ENCODE results near the gene ABCB11. TPM values are rescaled to one million over a fixed set of nuclear protein-coding genes. Genes with fewer than 3 reads are reported as not detected.

The ABCB11 gene
- total RNA-seq (ENCODE audit: unreplicated experiment): not detected
- long read RNA-seq: 0 reads

DNA sequence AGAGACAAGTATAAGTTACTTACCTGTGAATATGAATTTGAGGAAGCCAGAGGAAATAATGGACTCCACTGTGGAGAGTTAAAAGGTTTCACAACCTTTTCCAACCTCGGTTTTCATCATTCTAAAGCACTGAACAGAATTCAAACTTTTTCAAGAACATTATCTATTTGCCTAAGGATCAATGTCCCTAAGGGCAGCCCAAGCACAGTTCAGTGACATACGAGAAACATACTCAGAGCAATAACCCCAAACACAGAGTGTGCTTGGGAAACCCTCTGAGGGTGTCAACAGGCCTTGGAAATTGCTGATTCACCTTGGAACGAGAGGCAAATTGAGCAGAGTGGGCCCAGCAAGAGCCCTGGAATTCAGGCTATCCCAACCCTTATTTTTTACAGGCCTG lies at the start of gene ABCB11:
Gene ABCB11 (minus strand): TSS at position 123 of the 400 bp plus-strand sequence. CDS start 13,199 bp downstream, outside the sequence.
- no peaks in the 10 kb centered on the region for H3K36me3 Mint-ChIP-seq (ENCODE audit: unreplicated experiment)
- no peak within 1 kb of the TSS for H3K4me3 Mint-ChIP-seq (ENCODE audit: unreplicated experiment)
- TF ChIP-seq, protein P1, sequence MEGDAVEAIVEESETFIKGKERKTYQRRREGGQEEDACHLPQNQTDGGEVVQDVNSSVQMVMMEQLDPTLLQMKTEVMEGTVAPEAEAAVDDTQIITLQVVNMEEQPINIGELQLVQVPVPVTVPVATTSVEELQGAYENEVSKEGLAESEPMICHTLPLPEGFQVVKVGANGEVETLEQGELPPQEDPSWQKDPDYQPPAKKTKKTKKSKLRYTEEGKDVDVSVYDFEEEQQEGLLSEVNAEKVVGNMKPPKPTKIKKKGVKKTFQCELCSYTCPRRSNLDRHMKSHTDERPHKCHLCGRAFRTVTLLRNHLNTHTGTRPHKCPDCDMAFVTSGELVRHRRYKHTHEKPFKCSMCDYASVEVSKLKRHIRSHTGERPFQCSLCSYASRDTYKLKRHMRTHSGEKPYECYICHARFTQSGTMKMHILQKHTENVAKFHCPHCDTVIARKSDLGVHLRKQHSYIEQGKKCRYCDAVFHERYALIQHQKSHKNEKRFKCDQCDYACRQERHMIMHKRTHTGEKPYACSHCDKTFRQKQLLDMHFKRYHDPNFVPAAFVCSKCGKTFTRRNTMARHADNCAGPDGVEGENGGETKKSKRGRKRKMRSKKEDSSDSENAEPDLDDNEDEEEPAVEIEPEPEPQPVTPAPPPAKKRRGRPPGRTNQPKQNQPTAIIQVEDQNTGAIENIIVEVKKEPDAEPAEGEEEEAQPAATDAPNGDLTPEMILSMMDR (IDR thresholded peaks at IDR 0.05; ENCODE audit: partially characterized antibody, unreplicated experiment): no peak
- no peaks in the 10 kb centered on the region for H3K27me3 Mint-ChIP-seq (ENCODE audit: unreplicated experiment)
- H3K4me1 Mint-ChIP-seq (ENCODE audit: low read depth, unreplicated experiment): no peaks in the 10 kb centered on the region
- no peak for DNase-seq
- H3K27ac Mint-ChIP-seq (ENCODE audit: unreplicated experiment): no peak within 1 kb of the TSS
- peaks cover 2% of the 10 kb centered on the region for H3K9me3 Mint-ChIP-seq (ENCODE audit: unreplicated experiment)

DNA sequence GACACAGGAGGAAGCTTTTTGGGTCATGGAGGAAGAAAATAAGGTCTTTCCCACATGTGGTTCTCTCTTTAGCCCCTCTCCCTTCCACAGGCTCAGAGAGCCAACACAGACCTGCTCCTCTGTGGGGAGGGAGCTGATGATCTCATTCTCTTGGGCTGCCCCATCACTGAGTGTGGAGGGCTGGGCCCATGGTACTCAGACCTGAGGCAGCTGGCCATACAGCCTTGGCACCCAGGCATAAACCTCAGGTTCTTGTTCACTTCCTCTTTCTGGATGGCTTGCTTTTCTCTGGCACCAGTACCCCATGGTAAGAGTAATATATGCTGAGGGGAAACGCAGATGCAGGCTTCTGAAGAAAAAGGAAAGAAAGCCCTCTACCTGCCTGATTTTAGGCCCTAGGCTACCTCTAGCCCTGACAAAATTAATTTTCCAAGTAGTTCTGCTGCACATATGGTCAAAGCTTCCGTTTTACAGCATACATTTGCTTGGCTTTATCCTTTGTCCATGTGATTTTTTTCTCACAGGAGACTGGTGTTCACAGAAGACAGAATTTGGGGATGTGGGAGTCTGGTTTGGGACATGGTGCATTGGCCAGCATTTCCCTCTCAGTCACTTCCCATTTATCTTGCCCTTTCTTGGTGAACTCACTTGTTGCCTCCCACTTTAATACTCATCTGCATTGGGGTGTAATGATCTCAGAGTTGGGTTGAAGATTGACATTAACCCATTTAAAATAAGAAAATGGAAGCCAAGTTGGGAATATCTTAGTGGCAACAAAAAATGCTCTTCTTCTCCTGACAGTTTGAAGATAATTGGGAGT lies 49.3 kb upstream of the ABCB11 start:
- H3K4me3 Mint-ChIP-seq (ENCODE audit: unreplicated experiment): no peak overlapping the region
- H3K36me3 Mint-ChIP-seq (ENCODE audit: unreplicated experiment): no peaks in the 10 kb centered on the region
- DNase-seq: no peak
- TF ChIP-seq, protein P1 (IDR thresholded peaks at IDR 0.05; ENCODE audit: partially characterized antibody, unreplicated experiment): no peak
- no peak overlapping the region for H3K27ac Mint-ChIP-seq (ENCODE audit: unreplicated experiment)
- H3K4me1 Mint-ChIP-seq (ENCODE audit: low read depth, unreplicated experiment): no peaks in the 10 kb centered on the region
- peaks cover 1% of the 10 kb centered on the region for H3K9me3 Mint-ChIP-seq (ENCODE audit: unreplicated experiment)
- H3K27me3 Mint-ChIP-seq (ENCODE audit: unreplicated experiment): no peaks in the 10 kb centered on the region

DNA sequence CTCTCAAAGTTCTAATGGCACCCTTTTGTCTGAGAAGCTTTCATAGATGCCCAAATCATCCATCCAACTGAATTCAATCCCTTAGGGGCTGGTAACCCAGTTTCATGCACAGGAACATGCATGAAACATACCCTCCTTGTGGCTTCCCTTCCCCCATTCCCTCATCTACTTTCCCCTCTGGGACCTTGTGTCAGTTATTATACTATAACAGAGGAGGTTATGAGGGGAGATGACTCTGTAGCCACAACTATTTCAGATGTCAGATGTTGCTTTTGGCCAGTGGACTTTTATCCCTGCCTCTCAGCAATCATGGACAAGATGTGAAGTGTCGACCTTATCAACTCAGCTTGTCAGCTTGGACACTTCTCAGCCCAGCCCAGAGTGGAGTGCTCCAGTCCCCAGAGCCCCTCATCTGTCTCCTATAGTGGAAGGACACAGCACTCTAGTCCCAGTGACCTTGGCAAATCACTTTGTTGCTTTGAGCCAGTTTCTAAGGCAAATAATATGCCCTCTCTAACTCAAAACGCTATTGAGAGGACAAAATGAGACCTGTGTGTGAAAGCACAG lies 46.6 kb upstream of the ABCB11 start:
- Mint-ChIP-seq H3K27ac (ENCODE audit: unreplicated experiment) (no peak overlapping the region), H3K4me3 (ENCODE audit: unreplicated experiment) (no peak overlapping the region), H3K4me1 (ENCODE audit: low read depth, unreplicated experiment) (no peaks in the 10 kb centered on the region), H3K36me3 (ENCODE audit: unreplicated experiment) (no peaks in the 10 kb centered on the region), H3K9me3 (ENCODE audit: unreplicated experiment) (no peaks in the 10 kb centered on the region), H3K27me3 (ENCODE audit: unreplicated experiment) (peaks cover 2% of the 10 kb centered on the region)
- no peak for DNase-seq
- TF ChIP-seq, protein P1 (IDR thresholded peaks at IDR 0.05; ENCODE audit: partially characterized antibody, unreplicated experiment): no peak

DNA sequence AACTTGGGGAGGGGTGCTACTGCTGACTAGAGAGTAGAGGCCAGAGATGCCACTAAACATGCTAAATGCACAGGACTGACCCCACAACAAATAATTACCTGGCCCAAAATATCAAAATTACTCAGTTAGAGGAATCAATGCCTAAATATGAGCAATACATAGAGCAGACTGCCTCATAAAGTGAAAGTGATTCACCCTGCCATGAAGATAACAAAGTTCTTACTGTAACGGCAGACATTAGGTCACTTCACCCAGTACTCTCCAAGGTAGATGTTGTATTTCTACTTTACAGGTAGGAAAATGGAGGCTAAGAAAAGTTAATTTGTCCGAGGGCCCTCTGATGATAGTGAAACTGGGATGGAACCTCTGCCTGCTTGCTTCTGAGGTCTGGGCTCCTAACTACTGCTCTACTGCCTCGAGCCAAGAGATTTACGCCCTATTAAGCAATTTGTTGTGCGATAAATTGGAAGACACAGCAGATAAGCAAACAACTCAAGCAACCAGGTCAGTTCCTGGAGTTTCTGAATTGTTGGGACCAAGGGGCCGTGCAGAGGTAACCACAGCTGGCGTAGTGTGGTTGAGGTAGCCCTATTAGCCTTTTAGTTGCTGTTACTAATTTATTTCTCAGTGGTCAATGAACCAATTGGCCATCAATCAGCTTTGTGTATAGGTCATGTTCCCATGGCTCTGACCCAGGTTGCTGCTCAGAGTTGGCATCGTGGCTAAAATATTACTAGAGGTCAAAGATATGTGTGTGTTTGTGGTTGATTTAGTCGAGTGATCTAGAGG lies 43.0 kb upstream of the ABCB11 start:
- Mint-ChIP-seq H3K27me3 (ENCODE audit: unreplicated experiment) (peaks cover 2% of the 10 kb centered on the region), H3K4me3 (ENCODE audit: unreplicated experiment) (no peak overlapping the region), H3K4me1 (ENCODE audit: low read depth, unreplicated experiment) (no peaks in the 10 kb centered on the region), H3K36me3 (ENCODE audit: unreplicated experiment) (no peaks in the 10 kb centered on the region), H3K27ac (ENCODE audit: unreplicated experiment) (no peak overlapping the region), H3K9me3 (ENCODE audit: unreplicated experiment) (no peaks in the 10 kb centered on the region)
- TF ChIP-seq, protein P1 (IDR thresholded peaks at IDR 0.05; ENCODE audit: partially characterized antibody, unreplicated experiment): no peak
- DNase-seq: no peak
